ENCODE data around the gene COX6B2.

The COX6B2 gene

GRCh38 chr19:55345818-55346724 lies 8.4 kb downstream of the COX6B2 start:
- Histone ChIP-seq H3K4me3 (ENCODE audit: low read length) (no peak overlapping the region), H3K27ac (ENCODE audit: low read length) (no peak overlapping the region), H3F3A (ENCODE audit: insufficient read depth, low read length) (no peaks in the 10 kb centered on the region; the same call in 1 of the 2 replicates), H4K20me1 (ENCODE audit: insufficient read depth, low read length) (no peaks in the 10 kb centered on the region), H3K36me3 (replicated peaks; ENCODE audit: insufficient read depth, low read length) (no peaks in the 10 kb centered on the region; the same call in 1 of the 2 replicates), H3K9ac (ENCODE audit: low read length) (no peak overlapping the region), H3K9me2 (replicated peaks; ENCODE audit: insufficient read depth, low read length) (no peaks in the 10 kb centered on the region), H3K9me3 (replicated peaks; ENCODE audit: insufficient read depth, low read length) (no peaks in the 10 kb centered on the region), H3K4me2 (ENCODE audit: low read depth, low read length) (no peak overlapping the region), H3K79me2 (ENCODE audit: low read length) (peaks cover 13% of the 10 kb centered on the region), H2AFZ (ENCODE audit: low read length) (no peak overlapping the region), H3K4me1 (ENCODE audit: low read length) (no peaks in the 10 kb centered on the region), H3K27me3 (replicated peaks; ENCODE audit: insufficient read depth, low read length) (peaks cover 5% of the 10 kb centered on the region)
- TF ChIP-seq CTCF (IDR thresholded peaks at IDR 0.05; ENCODE audit: low read length): no peak
- no peak for TF ChIP-seq EZH2phosphoT487 (IDR thresholded peaks at IDR 0.05; ENCODE audit: low read length)
- no peak for TF ChIP-seq EZH2 (optimal IDR thresholded peaks at IDR 0.05; ENCODE audit: low read depth, low read length)
- DNase-seq: no peak

GRCh38 chr19:55345101-55345817 lies 9.3 kb downstream of the COX6B2 start:
- H3K4me3 ChIP-seq (ENCODE audit: low read length): no peak overlapping the region
- H3K9me3 ChIP-seq (replicated peaks; ENCODE audit: insufficient read depth, low read length): no peaks in the 10 kb centered on the region
- no peak overlapping the region for H3K4me2 ChIP-seq (ENCODE audit: low read depth, low read length)
- H3K9me2 ChIP-seq (replicated peaks; ENCODE audit: insufficient read depth, low read length): no peaks in the 10 kb centered on the region
- H2AFZ ChIP-seq (ENCODE audit: low read length): no peak overlapping the region
- no peaks in the 10 kb centered on the region for H3K4me1 ChIP-seq (ENCODE audit: low read length)
- no peaks in the 10 kb centered on the region for H4K20me1 ChIP-seq (ENCODE audit: insufficient read depth, low read length)
- H3K27me3 ChIP-seq (replicated peaks; ENCODE audit: insufficient read depth, low read length): no peaks in the 10 kb centered on the region
- H3K27ac ChIP-seq (ENCODE audit: low read length): no peak overlapping the region
- H3K36me3 ChIP-seq (replicated peaks; ENCODE audit: insufficient read depth, low read length): no peaks in the 10 kb centered on the region; the same call in 1 of the 2 replicates
- H3K9ac ChIP-seq (ENCODE audit: low read length): no peak overlapping the region
- no peak for DNase-seq
- TF ChIP-seq CTCF (IDR thresholded peaks at IDR 0.05; ENCODE audit: low read length): no peak
- TF ChIP-seq EZH2phosphoT487 (IDR thresholded peaks at IDR 0.05; ENCODE audit: low read length): no peak
- TF ChIP-seq EZH2 (optimal IDR thresholded peaks at IDR 0.05; ENCODE audit: low read depth, low read length): no peak
- H3F3A ChIP-seq (ENCODE audit: insufficient read depth, low read length): no peaks in the 10 kb centered on the region
- peaks cover 21% of the 10 kb centered on the region for H3K79me2 ChIP-seq (ENCODE audit: low read length)

GRCh38 chr19:55344444-55344843 lies 10.1 kb downstream of the COX6B2 start:
- Histone ChIP-seq H3K4me3 (ENCODE audit: low read length) (no peak overlapping the region), H3K9me3 (replicated peaks; ENCODE audit: insufficient read depth, low read length) (no peaks in the 10 kb centered on the region), H3K79me2 (ENCODE audit: low read length) (peaks cover 24% of the 10 kb centered on the region), H3K9me2 (replicated peaks; ENCODE audit: insufficient read depth, low read length) (no peaks in the 10 kb centered on the region), H3K4me2 (ENCODE audit: low read depth, low read length) (no peak overlapping the region), H3K4me1 (ENCODE audit: low read length) (no peaks in the 10 kb centered on the region), H3K36me3 (replicated peaks; ENCODE audit: insufficient read depth, low read length) (no peaks in the 10 kb centered on the region; the same call in 1 of the 2 replicates), H2AFZ (ENCODE audit: low read length) (no peak overlapping the region), H3K27ac (ENCODE audit: low read length) (no peak overlapping the region), H3F3A (ENCODE audit: insufficient read depth, low read length) (no peaks in the 10 kb centered on the region), H3K9ac (ENCODE audit: low read length) (no peak overlapping the region), H4K20me1 (ENCODE audit: insufficient read depth, low read length) (no peaks in the 10 kb centered on the region), H3K27me3 (replicated peaks; ENCODE audit: insufficient read depth, low read length) (no peaks in the 10 kb centered on the region)
- DNase-seq: no peak
- TF ChIP-seq CTCF (IDR thresholded peaks at IDR 0.05; ENCODE audit: low read length) (no peak), EZH2 (optimal IDR thresholded peaks at IDR 0.05; ENCODE audit: low read depth, low read length) (no peak), EZH2phosphoT487 (IDR thresholded peaks at IDR 0.05; ENCODE audit: low read length) (no peak)

Measured in MM.1S (cell line).